Neural cell (in vitro differentiated cells): ENCODE results near the gene IFNK. TPM values are rescaled to one million over a fixed set of nuclear protein-coding genes. Genes with fewer than 3 reads are reported as not detected.

Experiments
- H2AFZ ChIP-seq: fragments of 200-600, 300-800 bp; sonication (generic), shearing (Covaris generic); 2 replicates; pipeline ENCODE4 v1.6.0; 2014; ENCODE audit warnings: low read depth, mild to moderate bottlenecking, antibody characterized with exemption, low read length, moderate library complexity
- H3F3A ChIP-seq: fragments of 200-600 bp; shearing (Covaris generic); 2 replicates; pipeline ENCODE4 v1.6.1; 2016; ENCODE audit warnings: mild to moderate bottlenecking, moderate library complexity, mixed read lengths, antibody characterized with exemption, low read length; ENCODE audit not compliant: insufficient read depth, poor library complexity, severe bottlenecking
- H3K27ac ChIP-seq: fragments of 200-600, 300-800 bp; sonication (generic), shearing (Covaris generic); 2 replicates; pipeline ENCODE4 v1.5.1; 2014; ENCODE audit warnings: mild to moderate bottlenecking, low read length, moderate library complexity
- H3K27me3 ChIP-seq: fragments of 300-800, 200-600 bp; sonication (generic), shearing (Covaris generic); 2 replicates; pipeline ENCODE4 v1.6.0; 2014; ENCODE audit warnings: mild to moderate bottlenecking, low read depth, low read length, moderate library complexity; ENCODE audit not compliant: insufficient read depth
- H3K36me3 ChIP-seq: fragments of 300-800, 200-600 bp; sonication (generic), shearing (Covaris generic); 2 replicates; pipeline ENCODE4 v1.5.1; 2014; ENCODE audit warnings: mild to moderate bottlenecking, antibody characterized with exemption, low read length, moderate library complexity; ENCODE audit not compliant: insufficient read depth
- H3K4me2 ChIP-seq: fragments of 300-800, 200-600 bp; sonication (generic), shearing (Covaris generic); 2 replicates; pipeline ENCODE4 v1.6.0; 2014; ENCODE audit warnings: mild to moderate bottlenecking, low read length
- H3K4me3 ChIP-seq: fragments of 300-800, 200-600 bp; sonication (generic), shearing (Covaris generic); 2 replicates; pipeline ENCODE4 v1.5.1; 2014; ENCODE audit warnings: mild to moderate bottlenecking, low read length, moderate library complexity
- H3K79me2 ChIP-seq: fragments of 200-600 bp; shearing (Covaris generic); replicated peaks from 2 replicates; pipeline ENCODE4 v1.6.0; 2014; ENCODE audit warnings: mild to moderate bottlenecking, low read length, moderate library complexity; ENCODE audit not compliant: insufficient read depth
- H3K9ac ChIP-seq: fragments of 300-800, 200-600 bp; sonication (generic), shearing (Covaris generic); 2 replicates; pipeline ENCODE4 v1.6.1; 2016; ENCODE audit warnings: mild to moderate bottlenecking, low read length, mixed read lengths
- H3K9me2 ChIP-seq: fragments of 200-600 bp; shearing (Covaris generic); 2 replicates; pipeline ENCODE4 v1.6.1; 2016; ENCODE audit warnings: mild to moderate bottlenecking, low read length, mixed read lengths; ENCODE audit not compliant: insufficient read depth
- H3K9me3 ChIP-seq: fragments of 200-600, 300-800 bp; sonication (generic), shearing (Covaris generic); 2 replicates; pipeline ENCODE4 v1.6.1; 2016; ENCODE audit warnings: mild to moderate bottlenecking, mixed run types, low read length, moderate library complexity, mixed read lengths
- H4K20me1 ChIP-seq: fragments of 200-600 bp; shearing (Covaris generic); 2 replicates; pipeline ENCODE4 v1.6.1; 2016; ENCODE audit warnings: mild to moderate bottlenecking, mixed run types; ENCODE audit not compliant: insufficient read depth
- EP300 ChIP-seq: fragments of 450-650 bp; conservative IDR thresholded peaks from 2 replicates; pipeline ENCODE4 v1.6.1; 2014; ENCODE audit warnings: antibody characterized with exemption, mild to moderate bottlenecking, moderate library complexity; ENCODE audit not compliant: poor library complexity, severe bottlenecking
- EZH2 ChIP-seq: fragments of 200-600, 300-800 bp; shearing (Covaris generic), sonication (generic); IDR thresholded peaks from 2 replicates; pipeline ENCODE4 v1.6.1; 2014; ENCODE audit warnings: antibody characterized with exemption, low read length, borderline replicate concordance, mild to moderate bottlenecking; ENCODE audit not compliant: insufficient read depth, poor library complexity, severe bottlenecking
- MXI1 ChIP-seq: fragments of 450-650 bp; conservative IDR thresholded peaks from 2 replicates; pipeline ENCODE4 v1.6.1; 2014; ENCODE audit warnings: antibody characterized with exemption, mild to moderate bottlenecking; ENCODE audit not compliant: poor library complexity, severe bottlenecking
- POLR2AphosphoS5 ChIP-seq: IDR thresholded peaks from 2 replicates; pipeline ENCODE4 v1.6.1; 2012
- RAD21 ChIP-seq: fragments of 450-650 bp; conservative IDR thresholded peaks from 2 replicates; pipeline ENCODE4 v1.6.1; 2014; ENCODE audit warnings: antibody characterized with exemption, mild to moderate bottlenecking, moderate library complexity
- SMC3 ChIP-seq: fragments of 450-650 bp; conservative IDR thresholded peaks from 2 replicates; pipeline ENCODE4 v1.6.1; 2014; ENCODE audit warnings: antibody characterized with exemption, mild to moderate bottlenecking, moderate library complexity; ENCODE audit not compliant: poor library complexity
- TAF1 ChIP-seq: IDR thresholded peaks from 2 replicates; pipeline ENCODE4 v1.6.1; 2012; ENCODE audit warnings: low read depth
- polyA plus RNA-seq: library from polyadenylated mRNA; depleted of rRNA; stranded (reverse); fragments of >200 nt; gene quantifications from 2 replicates; pipeline ENCODE4 v1.2.3, GENCODE V29; 2014
- TF ChIP-seq, protein P1 (sequence below): fragments of 450-650 bp; IDR thresholded peaks from 2 replicates; pipeline ENCODE4 v1.5.1; 2014; ENCODE audit warnings: antibody characterized with exemption, mild to moderate bottlenecking, moderate library complexity; ENCODE audit not compliant: poor library complexity, severe bottlenecking
- TF ChIP-seq, protein P2 (sequence below): IDR thresholded peaks from 2 replicates; pipeline ENCODE4 v1.6.1; 2012; ENCODE audit warnings: borderline replicate concordance

IFNK gene
- polyA plus RNA-seq, 1 donor from 2014 or later = not detected

GRCh38 chr9:27536168-27536567, 12.1 kb downstream of the IFNK start:
- TF ChIP-seq TAF1 (no peak), MXI1 (no peak), RAD21 (no peak), SMC3 (no peak), POLR2AphosphoS5 (no peak), EZH2 (no peak), EP300 (no peak)
- TF ChIP-seq, protein P1, sequence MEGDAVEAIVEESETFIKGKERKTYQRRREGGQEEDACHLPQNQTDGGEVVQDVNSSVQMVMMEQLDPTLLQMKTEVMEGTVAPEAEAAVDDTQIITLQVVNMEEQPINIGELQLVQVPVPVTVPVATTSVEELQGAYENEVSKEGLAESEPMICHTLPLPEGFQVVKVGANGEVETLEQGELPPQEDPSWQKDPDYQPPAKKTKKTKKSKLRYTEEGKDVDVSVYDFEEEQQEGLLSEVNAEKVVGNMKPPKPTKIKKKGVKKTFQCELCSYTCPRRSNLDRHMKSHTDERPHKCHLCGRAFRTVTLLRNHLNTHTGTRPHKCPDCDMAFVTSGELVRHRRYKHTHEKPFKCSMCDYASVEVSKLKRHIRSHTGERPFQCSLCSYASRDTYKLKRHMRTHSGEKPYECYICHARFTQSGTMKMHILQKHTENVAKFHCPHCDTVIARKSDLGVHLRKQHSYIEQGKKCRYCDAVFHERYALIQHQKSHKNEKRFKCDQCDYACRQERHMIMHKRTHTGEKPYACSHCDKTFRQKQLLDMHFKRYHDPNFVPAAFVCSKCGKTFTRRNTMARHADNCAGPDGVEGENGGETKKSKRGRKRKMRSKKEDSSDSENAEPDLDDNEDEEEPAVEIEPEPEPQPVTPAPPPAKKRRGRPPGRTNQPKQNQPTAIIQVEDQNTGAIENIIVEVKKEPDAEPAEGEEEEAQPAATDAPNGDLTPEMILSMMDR = no peak
- TF ChIP-seq, protein P2, sequence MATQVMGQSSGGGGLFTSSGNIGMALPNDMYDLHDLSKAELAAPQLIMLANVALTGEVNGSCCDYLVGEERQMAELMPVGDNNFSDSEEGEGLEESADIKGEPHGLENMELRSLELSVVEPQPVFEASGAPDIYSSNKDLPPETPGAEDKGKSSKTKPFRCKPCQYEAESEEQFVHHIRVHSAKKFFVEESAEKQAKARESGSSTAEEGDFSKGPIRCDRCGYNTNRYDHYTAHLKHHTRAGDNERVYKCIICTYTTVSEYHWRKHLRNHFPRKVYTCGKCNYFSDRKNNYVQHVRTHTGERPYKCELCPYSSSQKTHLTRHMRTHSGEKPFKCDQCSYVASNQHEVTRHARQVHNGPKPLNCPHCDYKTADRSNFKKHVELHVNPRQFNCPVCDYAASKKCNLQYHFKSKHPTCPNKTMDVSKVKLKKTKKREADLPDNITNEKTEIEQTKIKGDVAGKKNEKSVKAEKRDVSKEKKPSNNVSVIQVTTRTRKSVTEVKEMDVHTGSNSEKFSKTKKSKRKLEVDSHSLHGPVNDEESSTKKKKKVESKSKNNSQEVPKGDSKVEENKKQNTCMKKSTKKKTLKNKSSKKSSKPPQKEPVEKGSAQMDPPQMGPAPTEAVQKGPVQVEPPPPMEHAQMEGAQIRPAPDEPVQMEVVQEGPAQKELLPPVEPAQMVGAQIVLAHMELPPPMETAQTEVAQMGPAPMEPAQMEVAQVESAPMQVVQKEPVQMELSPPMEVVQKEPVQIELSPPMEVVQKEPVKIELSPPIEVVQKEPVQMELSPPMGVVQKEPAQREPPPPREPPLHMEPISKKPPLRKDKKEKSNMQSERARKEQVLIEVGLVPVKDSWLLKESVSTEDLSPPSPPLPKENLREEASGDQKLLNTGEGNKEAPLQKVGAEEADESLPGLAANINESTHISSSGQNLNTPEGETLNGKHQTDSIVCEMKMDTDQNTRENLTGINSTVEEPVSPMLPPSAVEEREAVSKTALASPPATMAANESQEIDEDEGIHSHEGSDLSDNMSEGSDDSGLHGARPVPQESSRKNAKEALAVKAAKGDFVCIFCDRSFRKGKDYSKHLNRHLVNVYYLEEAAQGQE = no peak
- no peaks in the 10 kb centered on the region for H3K27me3 ChIP-seq
- H3K9me3 ChIP-seq = no peaks in the 10 kb centered on the region
- no peak overlapping the region for H3K27ac ChIP-seq
- H4K20me1 ChIP-seq = no peaks in the 10 kb centered on the region
- H3K36me3 ChIP-seq = peaks cover 10% of the 10 kb centered on the region
- H3K9me2 ChIP-seq = no peaks in the 10 kb centered on the region
- no peaks in the 10 kb centered on the region for H3K79me2 ChIP-seq
- H3F3A ChIP-seq = no peaks in the 10 kb centered on the region
- no peak overlapping the region for H3K9ac ChIP-seq
- no peak overlapping the region for H2AFZ ChIP-seq
- no peak overlapping the region for H3K4me3 ChIP-seq
- no peak overlapping the region for H3K4me2 ChIP-seq

DNA sequence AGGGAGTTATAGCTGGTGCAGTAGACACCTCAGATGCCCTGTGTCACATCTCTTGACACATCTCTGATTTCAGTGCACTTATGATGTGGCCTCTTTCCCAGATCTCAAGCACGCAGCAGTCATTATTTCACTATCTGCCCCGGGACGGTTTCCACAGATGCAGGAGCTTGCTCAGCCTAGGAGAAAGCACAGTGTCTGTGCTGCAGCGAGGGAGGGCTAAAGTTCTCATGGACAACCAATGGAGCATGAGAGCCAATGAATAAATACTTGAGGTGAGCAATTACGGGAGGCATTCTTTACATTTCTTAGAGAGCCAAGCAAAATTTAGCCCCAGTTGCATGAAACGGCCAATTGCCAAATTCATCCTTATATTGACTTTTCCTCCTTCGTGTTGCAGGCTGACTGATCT, 12.9 kb downstream of the IFNK start:
- no peak overlapping the region for H3K4me2 ChIP-seq
- TF ChIP-seq MXI1 (no peak), SMC3 (no peak), TAF1 (no peak), RAD21 (no peak), EP300 (no peak), POLR2AphosphoS5 (no peak), EZH2 (no peak)
- TF ChIP-seq, protein P2 = no peak
- TF ChIP-seq, protein P1 = no peak
- H4K20me1 ChIP-seq = no peaks in the 10 kb centered on the region
- peaks cover 10% of the 10 kb centered on the region for H3K36me3 ChIP-seq
- no peaks in the 10 kb centered on the region for H3K9me3 ChIP-seq
- no peak overlapping the region for H3K9ac ChIP-seq
- no peaks in the 10 kb centered on the region for H3K27me3 ChIP-seq
- H3K4me3 ChIP-seq = no peak overlapping the region
- H3K79me2 ChIP-seq = no peaks in the 10 kb centered on the region
- H3F3A ChIP-seq = no peaks in the 10 kb centered on the region
- H3K9me2 ChIP-seq = no peaks in the 10 kb centered on the region
- no peak overlapping the region for H3K27ac ChIP-seq
- no peak overlapping the region for H2AFZ ChIP-seq
